HCT116 (cell line): ENCODE data around the gene PLCB4. TPM values are rescaled to one million over a fixed set of nuclear protein-coding genes. Genes with fewer than 3 reads are reported as not detected.

Experiments
- ATAC-seq: fragments of 200-7000 bp; cut with Tn5 transposase; 2 replicates; pipeline ENCODE4 v1.9.1; 2020; ENCODE audit warnings: mild to moderate bottlenecking, moderate library complexity
- BruUV-seq: library from RNA; stranded (reverse); fragments of 400-500 nt; replicated peaks from 2 replicates; lab custom pipeline; 2021; lab: Mats Ljungman, UMichigan
- CTCF ChIA-PET: fragments of 300-600 bp; sonication (Branson Sonifier 250); formaldehyde crosslinking; loops from one replicate; lab custom pipeline; 2021; ENCODE audit warnings: antibody characterized with exemption; lab: Charles Lee
- POLR2A ChIA-PET: fragments of 300-600, 350-600 bp; sonication (Branson Sonifier 250); formaldehyde crosslinking; loops from one replicate; lab custom pipeline; 2021; ENCODE audit warnings: antibody characterized with exemption; lab: Charles Lee
- RAD21 ChIA-PET, 2 experiments: fragments of 300-600 bp; sonication (Branson Sonifier 250); formaldehyde crosslinking; loops; one replicate each; lab custom pipeline; 2023; ENCODE audit warnings: low total read pairs in 2 of 2; ENCODE audit not compliant: uncharacterized antibody in 2 of 2, unreplicated experiment in 2 of 2, low non-redundant PET in 1 of 2; lab: Charles Lee
- DNase-seq: peaks from one replicate; pipeline ENCODE4 v3.0.0-alpha.2; 2010; ENCODE audit warnings: low read depth, low spot score
- H2AFZ ChIP-seq: fragments of 200-600 bp; shearing (Covaris generic), sonication (generic); 2 replicates; pipeline ENCODE4 v1.6.1; 2017; ENCODE audit warnings: low read depth, mixed run types, mixed read lengths, antibody characterized with exemption, low read length; ENCODE audit not compliant: poor library complexity, severe bottlenecking
- H3K27ac ChIP-seq: 2 replicates; pipeline ENCODE4 v1.5.1; 2012; ENCODE audit warnings: low read depth, low read length
- H3K27me3 ChIP-seq: fragments of 200-600 bp; sonication (generic); 2 replicates; pipeline ENCODE4 v1.6.1; 2016; ENCODE audit warnings: mixed run types, low read length, mixed read lengths; ENCODE audit not compliant: insufficient read depth
- H3K36me3 ChIP-seq, 2 experiments: fragments of 200-500 bp in 1 of 2; fragments of 200-600 bp in 1 of 2; sonication (Bioruptor generic) in 1 of 2; sonication (generic) in 1 of 2; 2 replicates each; pipeline versions ENCODE4 v1.5.1 to v1.6.1; 2014 to 2016; ENCODE audit warnings: low read length in 2 of 2, inconsistent platforms in 1 of 2, mixed read lengths in 1 of 2, mixed run types in 1 of 2; ENCODE audit not compliant: insufficient read depth in 2 of 2, control insufficient read depth in 1 of 2
- H3K4me1 ChIP-seq, 2 experiments: fragments of 200-600 bp in 1 of 2; sonication (generic) in 1 of 2; 2 replicates each; pipeline versions ENCODE4 v1.5.1 to v1.6.1; 2012 to 2017; ENCODE audit warnings: low read length in 2 of 2, inconsistent platforms in 1 of 2, mild to moderate bottlenecking in 1 of 2, mixed read lengths in 1 of 2, mixed run types in 1 of 2, moderate library complexity in 1 of 2; ENCODE audit not compliant: insufficient read depth in 2 of 2, control insufficient read depth in 1 of 2
- H3K4me2 ChIP-seq: fragments of 200-600 bp; sonication (generic); 2 replicates; pipeline ENCODE4 v1.6.1; 2017; ENCODE audit warnings: mixed run types, low read length, mixed read lengths
- H3K4me3 ChIP-seq, 2 experiments: fragments of 200-600 bp in 1 of 2; sonication (generic) in 1 of 2; replicated peaks in 1 of 2; 2 replicates each; pipeline ENCODE4 v1.5.1; 2011 to 2016; ENCODE audit warnings: low read length in 2 of 2, control low read depth in 1 of 2, low read depth in 1 of 2, mild to moderate bottlenecking in 1 of 2, mixed read lengths in 1 of 2, mixed run types in 1 of 2
- H3K79me2 ChIP-seq: fragments of 200-600 bp; sonication (generic); 2 replicates; pipeline ENCODE4 v1.6.1; 2017; ENCODE audit warnings: mild to moderate bottlenecking, mixed run types, low read length, moderate library complexity, mixed read lengths; ENCODE audit not compliant: insufficient read depth
- H3K9ac ChIP-seq: fragments of 200-600 bp; sonication (generic); 2 replicates; pipeline ENCODE4 v1.6.1; 2016; ENCODE audit warnings: low read length, mixed read lengths
- H3K9me2 ChIP-seq: fragments of 200-600 bp; sonication (generic), shearing (Covaris generic); 2 replicates; pipeline ENCODE4 v1.6.1; 2017; ENCODE audit warnings: mixed run types, mild to moderate bottlenecking, moderate library complexity; ENCODE audit not compliant: insufficient read depth
- H3K9me3 ChIP-seq, 2 experiments: fragments of 200-500 bp in 1 of 2; fragments of 200-600 bp in 1 of 2; sonication (Bioruptor generic) in 1 of 2; sonication (generic) in 1 of 2; 2 replicates each; pipeline ENCODE4 v1.6.1; 2014 to 2017; ENCODE audit warnings: low read length in 2 of 2, mixed read lengths in 2 of 2, inconsistent platforms in 1 of 2, low read depth in 1 of 2, mild to moderate bottlenecking in 1 of 2, mixed run types in 1 of 2, moderate library complexity in 1 of 2; ENCODE audit not compliant: control insufficient read depth in 1 of 2, insufficient read depth in 1 of 2
- H4K20me1 ChIP-seq: fragments of 200-600 bp; sonication (generic), shearing (Covaris generic); 2 replicates; pipeline ENCODE4 v1.6.1; 2017; ENCODE audit warnings: mixed run types, mild to moderate bottlenecking, moderate library complexity; ENCODE audit not compliant: insufficient read depth
- CBX3 ChIP-seq: IDR thresholded peaks from 2 replicates; pipeline ENCODE4 v1.6.1; 2012; ENCODE audit warnings: low read depth
- EGR1 ChIP-seq: IDR thresholded peaks from 2 replicates; pipeline ENCODE4 v1.6.1; 2012; ENCODE audit warnings: low read depth
- POLR2A ChIP-seq: IDR thresholded peaks from 2 replicates; pipeline ENCODE4 v1.7.0; 2011; ENCODE audit warnings: borderline replicate concordance; ENCODE audit not compliant: insufficient read depth, insufficient read length; ENCODE audit errors: extremely low read depth
- POLR2AphosphoS5 ChIP-seq: IDR thresholded peaks from 2 replicates; pipeline ENCODE4 v1.6.1; 2011; ENCODE audit warnings: mild to moderate bottlenecking, low read depth, low read length, moderate library complexity
- REST ChIP-seq: IDR thresholded peaks from 2 replicates; pipeline ENCODE4 v1.6.1; 2012; ENCODE audit warnings: low read depth
- SIN3A ChIP-seq: IDR thresholded peaks from 2 replicates; pipeline ENCODE4 v1.6.1; 2012; ENCODE audit warnings: low read depth
- YY1 ChIP-seq: IDR thresholded peaks from 2 replicates; pipeline ENCODE4 v1.6.1; 2011; ENCODE audit warnings: low read length, low read depth, moderate library complexity, mild to moderate bottlenecking; ENCODE audit not compliant: insufficient replicate concordance; ENCODE audit errors: extremely low read depth
- ZFX ChIP-seq: fragments of 450-650 bp; IDR thresholded peaks from 2 replicates; pipeline ENCODE4 v1.6.1; 2017
- intact Hi-C: fragments of 100-400 bp; cut with micrococcal nuclease; formaldehyde crosslinking; loops from 2 replicates; pipeline ENCODE4 v1.10.0; 2022
- total RNA-seq: library from RNA; stranded (reverse); gene quantifications from one replicate; pipeline ENCODE4 v1.2.1, GENCODE V29; 2021; ENCODE audit not compliant: unreplicated experiment

The PLCB4 gene
- total RNA-seq, 1 experiment from 2014 or later = 2.5 TPM

- intact Hi-C loops = no loop called here
- no peak for TF ChIP-seq YY1
- no peak for TF ChIP-seq POLR2AphosphoS5
- no peak for TF ChIP-seq POLR2A
- TF ChIP-seq REST = no peak
- TF ChIP-seq EGR1 = no peak
- TF ChIP-seq CBX3 = no peak
- no peak for TF ChIP-seq ZFX
- TF ChIP-seq SIN3A = no peak
- TF ChIP-seq, all 23 proteins: peak for 0
- BruUV-seq = no TSS peak
- no peak for ATAC-seq
- Histone ChIP-seq H3K4me2 (no peak overlapping the region), H4K20me1 (no peaks in the 10 kb centered on the region), H3K79me2 (no peaks in the 10 kb centered on the region), H3K4me1 (no peaks in the 10 kb centered on the region), H3K4me3 (no peak overlapping the region), H3K9me3 (no peaks in the 10 kb centered on the region), H3K27ac (no peak overlapping the region), H3K27me3 (no peaks in the 10 kb centered on the region), H2AFZ (no peak overlapping the region), H3K9me2 (no peaks in the 10 kb centered on the region), H3K9ac (no peak overlapping the region), H3K36me3 (no peaks in the 10 kb centered on the region)
- ChIA-PET RAD21 (no interaction called here), POLR2A (no interaction called here), CTCF (interaction anchor here (0.6 kb wide), 1 partner anchor 589 kb away, joined by 4 read pairs; no protein-coding TSS in a partner anchor)
- no peak for DNase-seq
Observed at GRCh38 chr20:9348316-9348715, 279.4 kb downstream of the PLCB4 start.
